ENCODE data around the gene MESP2.
"Not testable (repeated sequence)": the region's sequence is repeated elsewhere in the genome, so short reads cannot be mapped to it uniquely, and the experiment has no call there.

MESP2 gene

GRCh38 chr15:89781891-89782618 is 5.9 kb downstream of the MESP2 start:
- peak; percentile 93 to 97 for DNase-seq

GRCh38 chr15:89782619-89782950 is 6.5 kb downstream of the MESP2 start:
- DNase-seq = not testable (repeated sequence)

GRCh38 chr15:89783111-89783860 is 7.2 kb downstream of the MESP2 start:
- no peak for DNase-seq

DNA sequence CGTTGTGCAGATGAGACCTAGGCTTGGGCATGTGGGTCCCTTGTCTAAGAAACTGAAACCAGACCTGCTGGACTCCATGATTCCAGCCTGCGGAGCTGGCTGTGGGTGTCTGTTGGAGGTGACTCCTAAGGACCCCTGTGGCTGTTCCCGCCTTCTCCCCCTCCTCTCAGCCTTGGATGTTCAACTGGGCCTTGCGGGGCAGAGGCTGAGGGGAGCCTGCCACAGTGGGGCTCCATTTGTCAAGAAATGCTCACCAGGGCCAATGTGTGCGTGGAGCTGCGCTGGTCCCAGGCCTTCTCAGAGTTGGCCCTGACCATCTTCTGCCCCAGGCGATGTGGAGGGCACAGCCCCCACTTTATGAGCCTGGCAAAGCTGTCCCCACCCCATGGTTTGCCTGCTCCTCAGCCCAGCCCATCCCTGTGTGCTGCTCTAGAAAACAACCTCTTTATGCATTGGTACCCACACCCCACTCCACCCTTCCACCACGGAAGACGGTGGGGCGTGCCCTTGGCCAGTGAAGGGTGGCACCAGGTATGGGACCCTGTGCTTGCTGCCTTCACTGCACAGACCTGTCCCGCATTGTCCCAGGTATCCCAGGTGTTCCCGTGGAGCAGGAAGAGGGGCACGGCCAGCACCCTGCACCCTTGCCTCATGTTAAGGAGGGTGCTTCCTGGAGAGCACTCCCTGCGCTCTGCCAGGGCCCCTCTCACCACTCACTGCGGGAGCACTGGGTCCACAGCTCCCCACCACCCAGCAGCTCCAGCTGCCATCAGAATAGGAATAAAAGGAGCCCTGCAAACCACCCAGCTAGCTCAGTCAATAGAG is 7.9 kb downstream of the MESP2 start:
- no peak for DNase-seq

DNA sequence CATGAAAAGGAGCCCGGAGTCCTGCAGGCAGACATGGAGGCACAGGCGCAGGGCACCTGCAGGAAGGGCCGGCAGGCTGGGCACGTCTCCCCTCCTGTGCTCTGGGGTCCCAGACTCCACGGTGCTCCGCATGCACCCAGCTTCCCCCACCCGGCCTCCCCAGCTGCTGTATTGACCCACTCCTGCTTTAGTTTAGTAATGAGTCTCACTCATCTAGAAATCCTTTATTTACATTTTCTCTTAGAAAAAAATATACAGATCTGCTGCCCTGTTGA is 8.5 kb downstream of the MESP2 start:
- no peak for DNase-seq

GRCh38 chr15:89785064-89785773 is 9.1 kb downstream of the MESP2 start:
- no peak for DNase-seq

GRCh38 chr15:89785774-89786140 is 9.6 kb downstream of the MESP2 start:
- DNase-seq = no peak

GRCh38 chr15:89787944-89788343 is 11.8 kb downstream of the MESP2 start:
- no peak for DNase-seq

DNA sequence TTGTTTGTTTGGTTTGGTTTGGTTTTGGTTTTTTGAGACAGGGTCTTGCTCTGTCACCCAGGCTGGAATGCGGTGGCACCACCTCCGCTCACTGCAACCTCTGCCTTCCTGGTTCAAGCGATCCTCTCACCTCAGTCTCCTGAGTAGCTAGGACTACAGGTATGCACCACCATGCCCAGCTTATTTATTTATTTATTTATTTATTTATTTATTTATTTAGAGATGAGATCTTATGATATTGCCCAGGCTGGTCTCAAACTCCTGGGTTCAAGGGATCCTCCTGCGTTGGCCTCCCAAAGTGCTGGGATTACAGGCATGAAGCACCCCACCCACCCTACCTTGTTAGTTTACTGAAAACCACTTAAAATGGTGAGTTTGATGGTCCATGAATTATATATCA is 12.5 kb downstream of the MESP2 start:
- not testable (repeated sequence) for DNase-seq

DNA sequence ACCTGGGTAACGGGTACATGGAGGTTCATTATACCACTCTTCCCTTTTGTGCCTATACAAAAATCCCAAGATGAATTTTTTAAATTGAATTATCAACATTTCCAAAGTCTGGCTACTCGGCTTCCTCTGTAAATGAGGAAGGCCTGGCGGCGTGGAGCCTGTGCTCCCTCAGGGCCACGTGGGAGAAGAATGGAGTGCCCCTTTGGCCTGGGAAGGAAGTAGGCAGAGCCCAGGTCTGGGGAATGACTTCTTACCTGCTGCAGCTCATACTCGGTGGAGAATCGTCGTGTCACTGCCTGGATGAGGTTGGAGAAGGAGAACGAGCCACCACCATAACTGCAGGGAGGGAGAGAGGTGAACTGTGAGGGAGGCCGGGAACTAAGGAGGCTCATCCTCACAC is 14.1 kb downstream of the MESP2 start:
- no peak for DNase-seq

DNA sequence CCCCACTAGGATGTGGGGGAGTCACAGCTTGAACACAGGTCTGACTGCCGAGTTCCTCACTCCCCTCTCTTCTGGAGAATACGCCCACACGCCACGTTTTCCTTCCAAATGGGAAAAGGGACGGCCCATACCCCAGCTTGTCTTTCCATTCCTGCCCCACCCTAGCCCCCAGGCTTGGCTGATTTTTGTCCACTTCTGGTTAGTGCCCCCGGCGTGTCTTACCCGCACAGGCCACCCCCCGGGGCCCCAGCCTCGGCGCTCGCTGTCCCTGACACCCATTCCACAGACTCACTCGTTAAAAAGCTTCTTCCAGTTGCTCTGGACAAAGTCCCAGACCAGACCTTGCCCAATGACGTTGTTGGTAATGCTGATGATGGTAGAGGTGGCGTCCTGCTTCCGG is 14.5 kb downstream of the MESP2 start:
- no peak for DNase-seq

DNA sequence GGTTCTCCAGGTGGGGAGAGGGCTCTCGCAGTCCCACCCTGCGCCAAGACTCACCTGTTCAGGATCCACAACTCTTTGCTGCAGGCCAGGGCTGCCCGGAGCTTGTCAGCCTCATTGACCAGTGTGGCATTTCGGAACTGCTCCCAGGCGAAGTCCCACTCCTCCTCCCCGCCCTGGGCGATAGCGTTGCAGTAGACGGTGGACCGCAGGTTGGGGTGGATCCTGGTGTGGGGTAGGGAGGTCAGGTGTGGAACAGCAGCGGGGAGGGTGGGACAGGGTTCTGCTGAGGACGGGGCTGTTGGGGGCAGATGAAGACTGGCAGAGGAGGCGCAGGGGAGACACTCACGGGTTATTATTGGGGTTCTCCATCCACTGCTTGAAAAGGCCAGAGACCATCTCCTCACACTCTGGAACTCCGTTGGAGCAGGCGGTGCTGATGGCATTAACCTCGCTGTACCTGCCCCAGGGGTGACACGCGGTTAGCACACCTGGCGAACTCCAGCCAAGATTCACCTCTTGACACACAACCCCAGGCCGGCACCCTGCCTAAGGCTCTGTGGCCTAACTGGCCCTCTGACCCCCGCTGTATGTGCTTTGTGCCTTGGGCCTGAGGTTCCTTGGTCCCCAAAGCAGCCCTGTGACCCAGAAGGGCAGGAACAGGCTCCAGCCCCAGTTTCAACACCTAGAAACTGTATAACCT is 16.1 kb downstream of the MESP2 start:
- DNase-seq = no peak

GRCh38 chr15:89794627-89795241 is 18.6 kb downstream of the MESP2 start:
- DNase-seq = no peak

DNA sequence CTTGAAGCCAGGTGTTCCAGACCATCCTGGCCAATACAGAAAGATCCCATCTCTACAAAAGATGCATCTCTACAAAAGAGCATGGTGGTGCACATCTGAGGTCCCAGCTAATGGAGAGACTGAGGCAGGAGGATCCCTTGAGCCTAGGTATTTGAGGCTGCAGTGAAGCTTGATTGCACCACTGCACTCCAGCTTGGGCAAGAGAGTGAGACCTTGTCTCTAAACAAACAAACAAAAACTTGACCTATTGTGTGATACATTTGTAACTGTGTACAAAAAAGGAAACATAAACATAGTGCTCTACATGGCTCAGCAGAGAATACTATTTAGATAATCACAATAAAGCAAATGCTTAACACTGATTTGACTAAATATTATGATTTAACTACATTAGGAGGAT is 19.9 kb downstream of the MESP2 start:
- DNase-seq = no peak

DNA sequence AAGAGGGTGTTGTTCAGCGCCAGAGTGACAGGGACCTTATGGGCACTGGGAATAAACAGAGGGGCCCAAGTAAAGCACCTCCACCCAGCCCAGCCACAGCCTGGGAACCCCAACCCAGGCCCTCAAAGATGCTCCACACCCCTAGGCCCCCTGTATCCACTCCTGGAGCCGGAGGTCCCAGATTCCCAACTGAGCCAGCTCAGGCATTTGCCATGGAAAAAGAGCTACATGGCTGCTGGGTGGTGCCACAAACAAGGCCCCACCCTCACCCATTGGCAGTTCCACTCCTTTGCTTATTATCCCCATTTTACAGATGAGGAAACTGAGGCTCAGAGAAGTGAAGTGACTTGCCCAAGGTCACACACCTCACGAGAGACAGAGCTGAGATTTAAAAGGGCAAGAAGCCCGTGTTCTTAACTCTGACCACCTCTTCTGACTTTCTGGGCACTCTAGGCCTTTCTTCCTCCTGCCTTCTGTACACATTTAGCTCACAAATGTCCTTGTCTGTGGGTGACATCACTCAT is 21.6 kb downstream of the MESP2 start:
- no peak for DNase-seq

GRCh38 chr15:89799011-89799911 is 23.1 kb downstream of the MESP2 start:
- no peak for DNase-seq

DNA sequence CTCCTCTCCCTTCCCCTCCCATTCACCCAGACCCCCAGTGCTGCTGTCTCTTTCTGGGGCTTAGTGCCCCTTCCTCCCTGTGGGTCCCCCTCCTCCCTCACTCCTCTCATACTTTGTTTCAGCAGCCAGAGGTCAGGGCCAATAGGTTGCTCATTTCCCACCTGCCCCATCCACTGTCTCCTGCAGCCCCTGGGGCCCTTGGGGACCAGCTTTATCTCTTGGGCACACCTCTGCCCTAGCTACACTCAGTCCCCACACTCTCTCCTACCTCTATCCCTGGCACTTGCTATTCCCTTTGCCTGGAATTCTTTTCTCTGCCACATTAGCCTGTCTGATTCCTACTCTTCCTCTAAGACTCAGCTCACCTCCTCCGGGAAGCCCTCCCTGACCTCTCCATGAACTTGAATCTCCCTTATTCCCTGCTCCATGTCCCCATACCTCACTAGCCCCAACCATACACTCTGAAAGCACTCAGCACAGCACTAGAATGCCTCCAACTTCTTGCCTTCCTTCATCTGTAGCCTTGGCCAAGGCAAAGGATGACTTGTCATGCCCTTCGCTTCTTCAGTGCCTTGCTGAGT is 23.9 kb downstream of the MESP2 start:
- no peak for DNase-seq

GRCh38 chr15:89801471-89802195 is 25.5 kb downstream of the MESP2 start:
- DNase-seq = no peak

DNA sequence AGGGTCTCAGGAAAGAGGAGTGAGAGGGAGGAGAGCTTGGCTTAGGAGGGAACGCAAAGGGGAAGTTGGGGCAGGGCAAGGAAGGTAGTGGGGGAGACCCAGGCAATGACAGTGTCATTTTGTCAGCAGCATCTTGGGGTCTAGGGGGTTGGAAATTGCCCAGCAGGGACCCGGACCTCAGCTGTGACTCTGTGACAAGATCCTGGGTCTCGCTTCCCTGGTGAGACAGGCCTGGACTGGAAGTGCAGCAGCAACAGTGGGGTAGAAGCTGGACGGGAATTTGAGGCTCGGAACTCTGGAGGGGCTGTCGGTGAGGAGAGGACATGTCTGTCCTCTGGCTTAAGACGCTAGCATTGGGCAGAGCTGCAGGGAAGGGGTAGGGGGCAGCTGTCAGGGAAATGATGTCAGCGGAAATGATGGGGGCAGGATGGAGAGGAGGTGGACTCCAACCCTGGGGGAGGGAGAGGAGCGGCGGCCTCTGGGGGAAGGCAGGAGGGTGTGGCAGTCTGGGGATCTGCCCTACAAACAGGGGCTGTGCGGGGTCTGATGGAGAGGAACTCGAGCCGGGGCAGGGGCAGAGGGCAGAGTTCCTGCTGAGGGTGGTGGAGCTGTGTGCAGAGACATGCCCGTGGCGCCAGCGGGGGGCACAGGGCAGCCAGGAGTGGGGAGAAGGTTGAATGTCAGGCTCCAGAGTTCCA is 26.2 kb downstream of the MESP2 start:
- DNase-seq = no peak

Data from inflammatory macrophage treated with lipopolysaccharide for 1 hour (primary cell).